ENCODE measurements around the gene PLA2G7. TPM values are rescaled to one million over a fixed set of nuclear protein-coding genes. Genes with fewer than 3 reads are reported as not detected.

Gene PLA2G7
- polyA plus RNA-seq, 1 donor from 2014 or later, result 0.35 TPM

DNA sequence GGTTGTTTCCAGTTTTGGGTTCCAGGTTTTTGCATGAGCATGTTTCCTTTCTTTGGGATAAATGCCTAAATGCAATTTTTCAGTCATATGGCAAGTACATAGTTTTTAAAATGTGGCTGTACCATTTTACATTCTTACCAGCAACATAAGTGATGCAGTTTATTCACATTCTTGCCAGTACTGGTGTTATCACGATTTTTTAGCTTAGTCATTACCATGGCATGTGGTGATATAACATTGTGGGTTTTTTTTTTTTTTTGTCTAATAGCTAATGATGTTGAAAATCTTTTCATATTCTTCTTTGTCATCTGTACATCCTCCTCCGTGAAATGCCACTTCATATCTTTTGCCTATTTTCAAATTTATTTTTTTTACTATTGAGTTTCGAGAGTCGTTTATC lies 50.4 kb downstream of the PLA2G7 start (continued):
- TF ChIP-seq EZH2 (IDR thresholded peaks at IDR 0.05; ENCODE audit: borderline replicate concordance, insufficient read depth, low read length, poor library complexity, severe bottlenecking), result no peak

DNA sequence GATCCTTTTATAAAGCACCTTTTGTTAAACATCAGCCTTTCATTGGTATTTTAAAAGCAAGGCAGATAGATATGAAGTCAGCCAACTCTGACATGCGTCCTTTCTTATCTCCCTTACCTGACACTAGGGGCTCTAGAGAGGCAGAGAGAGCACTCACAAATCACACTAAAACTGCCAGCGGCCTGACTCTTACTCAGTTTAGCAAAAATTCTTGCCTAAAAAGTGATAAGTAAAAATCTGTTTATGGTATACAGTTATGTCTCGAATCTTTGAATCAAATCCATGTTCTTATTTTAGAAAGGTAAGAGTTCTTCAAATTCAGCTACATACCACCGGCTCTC lies 57.9 kb downstream of the PLA2G7 start:
- Histone ChIP-seq H4K20me1 (ENCODE audit: insufficient read depth) (no peaks in the 10 kb centered on the region), H2AFZ (ENCODE audit: low read depth, low read length) (no peak overlapping the region), H3K4me3 (ENCODE audit: low read length) (no peak overlapping the region), H3K36me3 (ENCODE audit: insufficient read depth, low read length) (no peaks in the 10 kb centered on the region), H3K79me2 (replicated peaks; ENCODE audit: insufficient read depth, low read length) (no peaks in the 10 kb centered on the region), H3K27ac (ENCODE audit: low read length) (no peak overlapping the region), H3F3A (ENCODE audit: insufficient read depth, low read length, poor library complexity, severe bottlenecking) (no peaks in the 10 kb centered on the region), H3K9me3 (ENCODE audit: low read length) (no peaks in the 10 kb centered on the region), H3K9me2 (ENCODE audit: insufficient read depth, low read length) (no peaks in the 10 kb centered on the region), H3K9ac (ENCODE audit: low read length) (no peak overlapping the region), H3K4me2 (ENCODE audit: low read length) (no peak overlapping the region), H3K27me3 (ENCODE audit: insufficient read depth, low read depth, low read length) (no peaks in the 10 kb centered on the region)
- TF ChIP-seq RAD21 (conservative IDR thresholded peaks at IDR 0.05), result no peak
- TF ChIP-seq, protein P1, sequence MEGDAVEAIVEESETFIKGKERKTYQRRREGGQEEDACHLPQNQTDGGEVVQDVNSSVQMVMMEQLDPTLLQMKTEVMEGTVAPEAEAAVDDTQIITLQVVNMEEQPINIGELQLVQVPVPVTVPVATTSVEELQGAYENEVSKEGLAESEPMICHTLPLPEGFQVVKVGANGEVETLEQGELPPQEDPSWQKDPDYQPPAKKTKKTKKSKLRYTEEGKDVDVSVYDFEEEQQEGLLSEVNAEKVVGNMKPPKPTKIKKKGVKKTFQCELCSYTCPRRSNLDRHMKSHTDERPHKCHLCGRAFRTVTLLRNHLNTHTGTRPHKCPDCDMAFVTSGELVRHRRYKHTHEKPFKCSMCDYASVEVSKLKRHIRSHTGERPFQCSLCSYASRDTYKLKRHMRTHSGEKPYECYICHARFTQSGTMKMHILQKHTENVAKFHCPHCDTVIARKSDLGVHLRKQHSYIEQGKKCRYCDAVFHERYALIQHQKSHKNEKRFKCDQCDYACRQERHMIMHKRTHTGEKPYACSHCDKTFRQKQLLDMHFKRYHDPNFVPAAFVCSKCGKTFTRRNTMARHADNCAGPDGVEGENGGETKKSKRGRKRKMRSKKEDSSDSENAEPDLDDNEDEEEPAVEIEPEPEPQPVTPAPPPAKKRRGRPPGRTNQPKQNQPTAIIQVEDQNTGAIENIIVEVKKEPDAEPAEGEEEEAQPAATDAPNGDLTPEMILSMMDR (IDR thresholded peaks at IDR 0.05; ENCODE audit: poor library complexity, severe bottlenecking), result peak; percentile 53

DNA sequence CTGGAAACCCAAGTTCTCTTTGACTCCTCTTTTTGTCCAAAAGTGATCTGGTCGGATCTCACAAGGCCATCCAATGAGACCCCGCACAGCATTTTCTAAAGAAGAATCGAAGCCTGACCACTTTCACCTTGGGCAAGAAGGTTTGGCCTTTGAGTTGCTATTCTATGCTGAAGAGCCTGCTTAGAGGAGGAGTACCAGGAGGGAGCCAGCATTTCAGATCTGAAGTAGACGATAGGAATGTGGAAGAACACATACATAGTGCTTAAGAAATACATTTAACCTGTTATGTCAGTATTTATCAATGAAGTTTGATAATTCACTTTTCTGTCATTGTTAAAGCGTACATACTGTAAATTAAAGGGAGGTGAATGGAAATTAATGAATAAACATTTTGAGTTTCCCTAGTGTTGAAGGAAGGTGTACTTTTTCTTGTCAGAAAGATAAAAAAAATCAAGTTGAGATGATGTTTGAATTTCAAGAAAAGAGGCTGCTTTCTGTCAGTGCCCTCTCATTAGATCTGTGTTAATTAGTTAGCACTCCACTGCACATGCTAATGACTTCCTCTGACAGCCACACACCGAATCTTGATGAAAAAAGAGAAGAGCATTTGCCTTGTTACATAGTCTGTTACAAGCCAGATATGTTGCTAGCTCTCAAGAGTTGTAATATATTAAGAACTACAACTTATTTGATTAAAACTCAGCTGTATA lies 58.4 kb downstream of the PLA2G7 start:
- no peaks in the 10 kb centered on the region for H4K20me1 ChIP-seq (ENCODE audit: insufficient read depth)
- no peak overlapping the region for H3K27ac ChIP-seq (ENCODE audit: low read length)
- H3K9me3 ChIP-seq (ENCODE audit: low read length), result no peaks in the 10 kb centered on the region
- no peaks in the 10 kb centered on the region for H3K9me2 ChIP-seq (ENCODE audit: insufficient read depth, low read length)
- H3K4me2 ChIP-seq (ENCODE audit: low read length), result no peak overlapping the region
- no peak overlapping the region for H2AFZ ChIP-seq (ENCODE audit: low read depth, low read length)
- no peaks in the 10 kb centered on the region for H3K79me2 ChIP-seq (replicated peaks; ENCODE audit: insufficient read depth, low read length)
- no peak overlapping the region for H3K4me3 ChIP-seq (ENCODE audit: low read length)
- H3K36me3 ChIP-seq (ENCODE audit: insufficient read depth, low read length), result no peaks in the 10 kb centered on the region
- H3K27me3 ChIP-seq (ENCODE audit: insufficient read depth, low read depth, low read length), result no peaks in the 10 kb centered on the region
- H3K9ac ChIP-seq (ENCODE audit: low read length), result no peak overlapping the region
- no peaks in the 10 kb centered on the region for H3F3A ChIP-seq (ENCODE audit: insufficient read depth, low read length, poor library complexity, severe bottlenecking)
- no peak for TF ChIP-seq EP300 (conservative IDR thresholded peaks at IDR 0.05; ENCODE audit: poor library complexity, severe bottlenecking)
- TF ChIP-seq POLR2AphosphoS5 (IDR thresholded peaks at IDR 0.05), result no peak
- TF ChIP-seq, protein P2, sequence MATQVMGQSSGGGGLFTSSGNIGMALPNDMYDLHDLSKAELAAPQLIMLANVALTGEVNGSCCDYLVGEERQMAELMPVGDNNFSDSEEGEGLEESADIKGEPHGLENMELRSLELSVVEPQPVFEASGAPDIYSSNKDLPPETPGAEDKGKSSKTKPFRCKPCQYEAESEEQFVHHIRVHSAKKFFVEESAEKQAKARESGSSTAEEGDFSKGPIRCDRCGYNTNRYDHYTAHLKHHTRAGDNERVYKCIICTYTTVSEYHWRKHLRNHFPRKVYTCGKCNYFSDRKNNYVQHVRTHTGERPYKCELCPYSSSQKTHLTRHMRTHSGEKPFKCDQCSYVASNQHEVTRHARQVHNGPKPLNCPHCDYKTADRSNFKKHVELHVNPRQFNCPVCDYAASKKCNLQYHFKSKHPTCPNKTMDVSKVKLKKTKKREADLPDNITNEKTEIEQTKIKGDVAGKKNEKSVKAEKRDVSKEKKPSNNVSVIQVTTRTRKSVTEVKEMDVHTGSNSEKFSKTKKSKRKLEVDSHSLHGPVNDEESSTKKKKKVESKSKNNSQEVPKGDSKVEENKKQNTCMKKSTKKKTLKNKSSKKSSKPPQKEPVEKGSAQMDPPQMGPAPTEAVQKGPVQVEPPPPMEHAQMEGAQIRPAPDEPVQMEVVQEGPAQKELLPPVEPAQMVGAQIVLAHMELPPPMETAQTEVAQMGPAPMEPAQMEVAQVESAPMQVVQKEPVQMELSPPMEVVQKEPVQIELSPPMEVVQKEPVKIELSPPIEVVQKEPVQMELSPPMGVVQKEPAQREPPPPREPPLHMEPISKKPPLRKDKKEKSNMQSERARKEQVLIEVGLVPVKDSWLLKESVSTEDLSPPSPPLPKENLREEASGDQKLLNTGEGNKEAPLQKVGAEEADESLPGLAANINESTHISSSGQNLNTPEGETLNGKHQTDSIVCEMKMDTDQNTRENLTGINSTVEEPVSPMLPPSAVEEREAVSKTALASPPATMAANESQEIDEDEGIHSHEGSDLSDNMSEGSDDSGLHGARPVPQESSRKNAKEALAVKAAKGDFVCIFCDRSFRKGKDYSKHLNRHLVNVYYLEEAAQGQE (IDR thresholded peaks at IDR 0.05; ENCODE audit: borderline replicate concordance), result no peak
- TF ChIP-seq SMC3 (conservative IDR thresholded peaks at IDR 0.05; ENCODE audit: poor library complexity), result no peak
- TF ChIP-seq EZH2 (IDR thresholded peaks at IDR 0.05; ENCODE audit: borderline replicate concordance, insufficient read depth, low read length, poor library complexity, severe bottlenecking), result no peak

Measured in neural cell (in vitro differentiated cells).